ENCODE measurements around the gene ZNF43. TPM values are rescaled to one million over a fixed set of nuclear protein-coding genes. Genes with fewer than 3 reads are reported as not detected.

Gene ZNF43
- total and polyA plus RNA-seq, 2 of the 8 experiments (the other 6 are each of a cell fraction or from before 2014, with no cell fraction given), result 24.7 to 53.1 TPM

- H3K23me2 ChIP-seq (ENCODE audit: low read depth, low read length), result no peaks in the 10 kb centered on the region
- H4K91ac ChIP-seq (replicated peaks; ENCODE audit: insufficient read length, low read length), result no peak overlapping the region
- no peak overlapping the region for H3K4me2 ChIP-seq (ENCODE audit: insufficient read depth in 1 of 2, low read depth in 2 of 2, low read length in 2 of 2)
- H4K8ac ChIP-seq (ENCODE audit: extremely low read depth, insufficient read depth, low read length), result no peak overlapping the region
- no peak overlapping the region for H2BK120ac ChIP-seq (replicated peaks; ENCODE audit: low read depth, low read length)
- H2AFZ ChIP-seq (ENCODE audit: low read length), result no peak overlapping the region
- POLR2A ChIA-PET (ENCODE audit: partially characterized antibody), result interaction anchor here (0.7 to 8.7 kb wide), 9 partner anchors 8 to 253 kb away, joined by 3 to 107 read pairs (median 5); partner anchors contain the start of gene ZNF100
- H4K5ac ChIP-seq (ENCODE audit: insufficient read length, low read depth, low read length), result no peak overlapping the region
- no peaks in the 10 kb centered on the region for H3K27me3 ChIP-seq (replicated peaks in 1 of 4; ENCODE audit: control insufficient read depth in 3 of 4, extremely low read depth in 1 of 4, insufficient read depth in 3 of 4, low read length in 3 of 4)
- no peaks in the 10 kb centered on the region for H3K4me1 ChIP-seq (replicated peaks in 1 of 4; ENCODE audit: control insufficient read depth in 3 of 4, insufficient read depth in 4 of 4, low read length in 3 of 4)
- no peak overlapping the region for H3K23ac ChIP-seq (ENCODE audit: insufficient read length)
- peaks cover 8% of the 10 kb centered on the region for H3K79me1 ChIP-seq (ENCODE audit: low read depth, low read length)
- WGBS, 2 experiments (ENCODE audit: extremely low coverage in 1 of 2, insufficient coverage in 1 of 2, insufficient read length in 1 of 2, insufficient replicate concordance in 2 of 2, low coverage in 1 of 2, low lambda C conversion rate in 2 of 2, missing lambda C conversion rate in 1 of 2), result 92% methylated on average over 4 of the region's 4 CpGs; no CpG with 5 or more reads in 1 of the 2 experiments
- no peak overlapping the region for H3K18ac ChIP-seq (ENCODE audit: extremely low read depth, low read length)
- FAIRE-seq (no peak), DNase-seq (ENCODE audit: low read depth in 1 of 2, low spot score in 2 of 2) (no peak)
- H2AK5ac ChIP-seq (ENCODE audit: low read depth, low read length), result no peak overlapping the region
- no peak overlapping the region for H3K56ac ChIP-seq (replicated peaks; ENCODE audit: insufficient read length, low read depth, low read length)
- no peak overlapping the region for H3K4me3 ChIP-seq (ENCODE audit: extremely low read depth in 1 of 4, insufficient read depth in 2 of 4, low read depth in 3 of 4, low read length in 4 of 4)
- H4K20me1 ChIP-seq (replicated peaks in 1 of 2; ENCODE audit: control insufficient read depth in 1 of 2, insufficient read depth in 2 of 2, low read length in 2 of 2), result peaks cover 5 to 21% of the 10 kb centered on the region in 2 experiments
- CTCF ChIA-PET (ENCODE audit: partially characterized antibody), result no interaction called here
- no peak overlapping the region for H2BK5ac ChIP-seq (ENCODE audit: low read depth, low read length)
- H3K4ac ChIP-seq (replicated peaks; ENCODE audit: insufficient read length, low read depth, low read length), result no peak overlapping the region
- H2BK20ac ChIP-seq (ENCODE audit: low read length), result no peak overlapping the region
- no peak overlapping the region for H2BK15ac ChIP-seq (ENCODE audit: low read length)
- no peak overlapping the region for H3K9ac ChIP-seq (replicated peaks in 1 of 4; ENCODE audit: extremely low read depth in 1 of 4, low read depth in 3 of 4, low read length in 3 of 4)
- no peaks in the 10 kb centered on the region for H3K9me3 ChIP-seq (ENCODE audit: insufficient read depth in 2 of 2, low read depth in 1 of 2, low read length in 1 of 2)
- peaks cover 30 to 59% (median 46%) of the 10 kb centered on the region in 4 experiments for H3K36me3 ChIP-seq (ENCODE audit: control insufficient read depth in 2 of 4, insufficient read depth in 4 of 4, low read length in 3 of 4)
- no peak overlapping the region for H3K27ac ChIP-seq (ENCODE audit: low read depth, low read length)
- H3K79me2 ChIP-seq (ENCODE audit: control insufficient read depth in 1 of 2, insufficient read depth in 2 of 2, low read length in 2 of 2), result peaks cover 0 to 12% of the 10 kb centered on the region in 2 experiments; a peak in 2 of 4 replicates
- H2BK12ac ChIP-seq (ENCODE audit: low read depth, low read length), result no peak overlapping the region
- H3K14ac ChIP-seq (ENCODE audit: insufficient read length), result no peak overlapping the region
- TF ChIP-seq RBBP5 (IDR thresholded peaks at IDR 0.05; ENCODE audit: borderline replicate concordance, low read depth, low read length), result no peak
- no peak for TF ChIP-seq PHF8 (conservative IDR thresholded peaks at IDR 0.05; ENCODE audit: low read depth, low read length)
- no peak for TF ChIP-seq MAFK (IDR thresholded peaks at IDR 0.05; ENCODE audit: low read depth, low read length)
- no peak for TF ChIP-seq EGR1 (IDR thresholded peaks at IDR 0.05; ENCODE audit: borderline replicate concordance, low read depth, low read length)
- no peak for TF ChIP-seq CTBP2 (IDR thresholded peaks at IDR 0.05; ENCODE audit: borderline replicate concordance, insufficient read depth, insufficient read length, low read length)
- no peak for TF ChIP-seq SP2 (IDR thresholded peaks at IDR 0.05; ENCODE audit: low read length)
- no peak for TF ChIP-seq BACH1 (IDR thresholded peaks at IDR 0.05; ENCODE audit: low read length)
- no peak for TF ChIP-seq CHD1 (IDR thresholded peaks at IDR 0.05; ENCODE audit: low read depth, low read length)
- no peak for TF ChIP-seq EP300 (IDR thresholded peaks at IDR 0.05; ENCODE audit: borderline replicate concordance in 1 of 2, low read depth in 2 of 2, low read length in 2 of 2)
- TF ChIP-seq TAF7 (optimal IDR thresholded peaks at IDR 0.05; ENCODE audit: borderline replicate concordance, low read depth, low read length), result no peak
- no peak for TF ChIP-seq RXRA (IDR thresholded peaks at IDR 0.05; ENCODE audit: insufficient read depth, low read depth, low read length)
These were observed 2.7 kb upstream of the ZNF43 start for GRCh38 chr19:21838646-21839045.
